SK-N-SH treated with all-trans-retinoic acid at 6 μM for 48 hours (cell line): ENCODE measurements around the gene SLC9A2.

Experiments used
- ATAC-seq: fragments of 200-7000 bp; cut with Tn5 transposase; 3 replicates; pipeline ENCODE4 v1.9.1; 2020; ENCODE audit warnings: mild to moderate bottlenecking, moderate library complexity
- ARNTL ChIP-seq: fragments of 450-650 bp; formaldehyde crosslinking; IDR thresholded peaks from 2 replicates; pipeline ENCODE4 v1.5.0; 2020; ENCODE audit warnings: low read depth, mild to moderate bottlenecking, moderate library complexity, borderline replicate concordance
- BACH2 ChIP-seq: fragments of 250-450 bp; sonication (Bioruptor Pico); IDR thresholded peaks from 2 replicates; pipeline ENCODE4 v1.9.0; 2021; ENCODE audit warnings: mild to moderate bottlenecking, borderline replicate concordance
- CSDC2 ChIP-seq: fragments of 250-450 bp; sonication (Bioruptor Pico); IDR thresholded peaks from 2 replicates; pipeline ENCODE4 v1.5.0; 2020; ENCODE audit warnings: mild to moderate bottlenecking, moderate library complexity
- ESRRG ChIP-seq: fragments of 250-450 bp; sonication (Bioruptor Pico); IDR thresholded peaks from 2 replicates; pipeline ENCODE4 v1.6.1; 2021; ENCODE audit warnings: mild to moderate bottlenecking
- GLIS3 ChIP-seq: fragments of 250-450 bp; sonication (Bioruptor Pico); IDR thresholded peaks from 2 replicates; pipeline ENCODE4 v1.5.0; 2020; ENCODE audit warnings: mild to moderate bottlenecking, moderate library complexity
- OSR1 ChIP-seq: fragments of 250-450 bp; sonication (Bioruptor Pico); IDR thresholded peaks from 2 replicates; pipeline ENCODE4 v1.8.0; 2022; ENCODE audit warnings: moderate library complexity, mild to moderate bottlenecking, inconsistent platforms
- RARB ChIP-seq: fragments of 250-450 bp; sonication (Bioruptor Pico); IDR thresholded peaks from 2 replicates; pipeline ENCODE4 v1.8.0; 2021; ENCODE audit warnings: mild to moderate bottlenecking, moderate library complexity
- TCF4 ChIP-seq: fragments of 250-450 bp; sonication (Bioruptor Pico); IDR thresholded peaks from 2 replicates; pipeline ENCODE4 v1.8.0; 2021; ENCODE audit warnings: mild to moderate bottlenecking, moderate library complexity, borderline replicate concordance
- TOX ChIP-seq: fragments of 250-450 bp; sonication (Bioruptor Pico); IDR thresholded peaks from 2 replicates; pipeline ENCODE4 v1.8.0; 2021; ENCODE audit warnings: mild to moderate bottlenecking, moderate library complexity, borderline replicate concordance
- ZC3H10 ChIP-seq: fragments of 250-450 bp; sonication (Bioruptor Pico); IDR thresholded peaks from 2 replicates; pipeline ENCODE4 v1.5.1; 2021; ENCODE audit warnings: mild to moderate bottlenecking, moderate library complexity
- ZFP3 ChIP-seq: fragments of 250-450 bp; sonication (Bioruptor Pico); IDR thresholded peaks from 2 replicates; pipeline ENCODE4 v1.5.0; 2020; ENCODE audit warnings: mild to moderate bottlenecking, moderate library complexity
- ZFP30 ChIP-seq: fragments of 450-650 bp; formaldehyde crosslinking; IDR thresholded peaks from 2 replicates; pipeline ENCODE4 v1.5.0; 2022; ENCODE audit warnings: mild to moderate bottlenecking, moderate library complexity
- ZNF565 ChIP-seq: fragments of 450-650 bp; formaldehyde crosslinking; conservative IDR thresholded peaks from 2 replicates; pipeline ENCODE4 v1.5.0; 2020; ENCODE audit warnings: low read depth, mild to moderate bottlenecking, moderate library complexity
- ZNF70 ChIP-seq: fragments of 450-650 bp; formaldehyde crosslinking; IDR thresholded peaks from 2 replicates; pipeline ENCODE4 v1.5.0; 2020; ENCODE audit warnings: mild to moderate bottlenecking, moderate library complexity
- TF ChIP-seq, protein P1 (sequence below): fragments of 250-450 bp; sonication (Bioruptor Pico); IDR thresholded peaks from 2 replicates; pipeline ENCODE4 v1.8.0; 2021; ENCODE audit warnings: low read depth, mild to moderate bottlenecking, moderate library complexity, borderline replicate concordance
- TF ChIP-seq, protein P2 (sequence below): fragments of 250-450 bp; sonication (Bioruptor Pico); IDR thresholded peaks from 2 replicates; pipeline ENCODE4 v1.5.1; 2021; ENCODE audit warnings: mild to moderate bottlenecking, moderate library complexity
- TF ChIP-seq, protein P3 (sequence below): fragments of 250-450 bp; sonication (Bioruptor Pico); IDR thresholded peaks from 2 replicates; pipeline ENCODE4 v1.8.0; 2020; ENCODE audit warnings: mild to moderate bottlenecking, moderate library complexity, borderline replicate concordance
- TF ChIP-seq, protein P4 (sequence below): fragments of 250-450 bp; sonication (Bioruptor Pico); IDR thresholded peaks from 2 replicates; pipeline ENCODE4 v1.5.1; 2020; ENCODE audit warnings: low read depth, mild to moderate bottlenecking, moderate library complexity
- TF ChIP-seq, protein P5 (sequence below): fragments of 250-450 bp; sonication (Bioruptor Pico); IDR thresholded peaks from 2 replicates; pipeline ENCODE4 v1.5.0; 2020; ENCODE audit warnings: mild to moderate bottlenecking, moderate library complexity

The SLC9A2 gene

DNA sequence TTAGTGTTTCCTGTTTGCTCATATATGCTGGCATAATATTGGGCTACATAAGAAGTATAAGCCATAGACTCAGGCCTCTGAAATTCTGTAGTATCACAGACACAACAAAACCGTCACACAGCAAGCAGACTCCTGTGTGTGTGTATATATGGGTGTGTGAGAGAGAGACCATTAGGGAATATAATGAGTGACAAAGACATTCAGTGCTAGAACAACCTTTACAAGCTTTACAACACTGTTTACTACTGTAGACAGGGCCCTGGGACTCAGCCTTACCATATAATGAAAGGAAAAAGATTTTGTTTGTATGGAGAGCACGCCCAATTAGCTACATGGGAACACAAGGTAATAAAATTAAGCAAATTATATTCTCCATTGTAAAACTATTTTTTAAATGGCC lies 77.1 kb downstream of the SLC9A2 start:
- no peak for ATAC-seq
- TF ChIP-seq, protein P1, sequence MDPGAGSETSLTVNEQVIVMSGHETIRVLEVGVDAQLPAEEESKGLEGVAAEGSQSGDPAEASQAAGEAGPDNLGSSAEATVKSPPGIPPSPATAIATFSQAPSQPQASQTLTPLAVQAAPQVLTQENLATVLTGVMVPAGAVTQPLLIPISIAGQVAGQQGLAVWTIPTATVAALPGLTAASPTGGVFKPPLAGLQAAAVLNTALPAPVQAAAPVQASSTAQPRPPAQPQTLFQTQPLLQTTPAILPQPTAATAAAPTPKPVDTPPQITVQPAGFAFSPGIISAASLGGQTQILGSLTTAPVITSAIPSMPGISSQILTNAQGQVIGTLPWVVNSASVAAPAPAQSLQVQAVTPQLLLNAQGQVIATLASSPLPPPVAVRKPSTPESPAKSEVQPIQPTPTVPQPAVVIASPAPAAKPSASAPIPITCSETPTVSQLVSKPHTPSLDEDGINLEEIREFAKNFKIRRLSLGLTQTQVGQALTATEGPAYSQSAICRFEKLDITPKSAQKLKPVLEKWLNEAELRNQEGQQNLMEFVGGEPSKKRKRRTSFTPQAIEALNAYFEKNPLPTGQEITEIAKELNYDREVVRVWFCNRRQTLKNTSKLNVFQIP (CRISPR knock-in tag) = no peak
- TF ChIP-seq, protein P2, sequence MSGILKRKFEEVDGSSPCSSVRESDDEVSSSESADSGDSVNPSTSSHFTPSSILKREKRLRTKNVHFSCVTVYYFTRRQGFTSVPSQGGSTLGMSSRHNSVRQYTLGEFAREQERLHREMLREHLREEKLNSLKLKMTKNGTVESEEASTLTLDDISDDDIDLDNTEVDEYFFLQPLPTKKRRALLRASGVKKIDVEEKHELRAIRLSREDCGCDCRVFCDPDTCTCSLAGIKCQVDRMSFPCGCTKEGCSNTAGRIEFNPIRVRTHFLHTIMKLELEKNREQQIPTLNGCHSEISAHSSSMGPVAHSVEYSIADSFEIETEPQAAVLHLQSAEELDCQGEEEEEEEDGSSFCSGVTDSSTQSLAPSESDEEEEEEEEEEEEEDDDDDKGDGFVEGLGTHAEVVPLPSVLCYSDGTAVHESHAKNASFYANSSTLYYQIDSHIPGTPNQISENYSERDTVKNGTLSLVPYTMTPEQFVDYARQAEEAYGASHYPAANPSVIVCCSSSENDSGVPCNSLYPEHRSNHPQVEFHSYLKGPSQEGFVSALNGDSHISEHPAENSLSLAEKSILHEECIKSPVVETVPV (CRISPR knock-in tag) = no peak
- TF ChIP-seq OSR1 (CRISPR knock-in tag) = no peak
- TF ChIP-seq ZNF565 (CRISPR knock-in tag) = no peak
- no peak for TF ChIP-seq GLIS3 (CRISPR knock-in tag)
- TF ChIP-seq, protein P3, sequence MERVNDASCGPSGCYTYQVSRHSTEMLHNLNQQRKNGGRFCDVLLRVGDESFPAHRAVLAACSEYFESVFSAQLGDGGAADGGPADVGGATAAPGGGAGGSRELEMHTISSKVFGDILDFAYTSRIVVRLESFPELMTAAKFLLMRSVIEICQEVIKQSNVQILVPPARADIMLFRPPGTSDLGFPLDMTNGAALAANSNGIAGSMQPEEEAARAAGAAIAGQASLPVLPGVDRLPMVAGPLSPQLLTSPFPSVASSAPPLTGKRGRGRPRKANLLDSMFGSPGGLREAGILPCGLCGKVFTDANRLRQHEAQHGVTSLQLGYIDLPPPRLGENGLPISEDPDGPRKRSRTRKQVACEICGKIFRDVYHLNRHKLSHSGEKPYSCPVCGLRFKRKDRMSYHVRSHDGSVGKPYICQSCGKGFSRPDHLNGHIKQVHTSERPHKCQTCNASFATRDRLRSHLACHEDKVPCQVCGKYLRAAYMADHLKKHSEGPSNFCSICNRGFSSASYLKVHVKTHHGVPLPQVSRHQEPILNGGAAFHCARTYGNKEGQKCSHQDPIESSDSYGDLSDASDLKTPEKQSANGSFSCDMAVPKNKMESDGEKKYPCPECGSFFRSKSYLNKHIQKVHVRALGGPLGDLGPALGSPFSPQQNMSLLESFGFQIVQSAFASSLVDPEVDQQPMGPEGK (CRISPR knock-in tag) = no peak
- TF ChIP-seq TCF4 (CRISPR knock-in tag) = no peak
- TF ChIP-seq TOX (CRISPR knock-in tag) = no peak
- TF ChIP-seq ZFP30 (CRISPR knock-in tag) = no peak
- no peak for TF ChIP-seq ESRRG (CRISPR knock-in tag)
- TF ChIP-seq ARNTL = no peak
- TF ChIP-seq ZNF70 = no peak
- no peak for TF ChIP-seq ZFP3 (CRISPR knock-in tag)

DNA sequence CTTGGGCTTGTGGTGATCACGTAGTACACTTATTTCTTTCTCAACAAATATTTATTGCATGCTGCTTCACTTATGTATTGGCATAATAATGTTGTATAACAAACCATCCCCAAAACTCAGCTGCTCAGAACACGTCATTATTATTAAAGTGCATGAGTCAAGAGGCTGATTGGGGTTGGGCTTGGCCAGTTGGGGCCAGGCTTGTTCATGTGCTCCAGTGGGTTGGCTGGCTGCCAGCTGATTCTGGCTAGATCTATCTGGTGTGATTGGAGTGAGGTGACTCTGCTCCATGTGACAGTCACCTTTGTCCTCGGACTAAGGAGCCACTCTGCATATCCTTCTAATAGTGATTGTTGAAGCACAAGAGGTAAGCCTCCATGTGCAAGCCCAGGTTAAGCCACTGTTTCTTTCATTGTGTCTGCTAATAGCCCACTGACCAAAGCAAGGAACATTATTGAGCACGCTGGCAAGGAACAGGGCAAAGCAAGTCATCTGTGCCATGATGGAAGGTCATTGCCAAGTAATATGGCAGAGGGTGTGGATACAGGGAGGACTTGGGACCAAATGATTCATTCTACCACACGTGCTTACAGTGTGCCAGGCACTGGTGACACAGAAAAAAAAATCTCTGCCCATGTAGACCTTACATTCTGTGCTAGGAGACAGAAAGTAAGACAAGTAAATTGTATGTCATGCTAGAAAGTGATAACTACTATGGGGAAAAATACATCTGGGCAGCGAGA lies 79.2 kb downstream of the SLC9A2 start:
- TF ChIP-seq, protein P3 (CRISPR knock-in tag) = no peak
- no peak for TF ChIP-seq BACH2 (CRISPR knock-in tag)
- TF ChIP-seq, protein P4, sequence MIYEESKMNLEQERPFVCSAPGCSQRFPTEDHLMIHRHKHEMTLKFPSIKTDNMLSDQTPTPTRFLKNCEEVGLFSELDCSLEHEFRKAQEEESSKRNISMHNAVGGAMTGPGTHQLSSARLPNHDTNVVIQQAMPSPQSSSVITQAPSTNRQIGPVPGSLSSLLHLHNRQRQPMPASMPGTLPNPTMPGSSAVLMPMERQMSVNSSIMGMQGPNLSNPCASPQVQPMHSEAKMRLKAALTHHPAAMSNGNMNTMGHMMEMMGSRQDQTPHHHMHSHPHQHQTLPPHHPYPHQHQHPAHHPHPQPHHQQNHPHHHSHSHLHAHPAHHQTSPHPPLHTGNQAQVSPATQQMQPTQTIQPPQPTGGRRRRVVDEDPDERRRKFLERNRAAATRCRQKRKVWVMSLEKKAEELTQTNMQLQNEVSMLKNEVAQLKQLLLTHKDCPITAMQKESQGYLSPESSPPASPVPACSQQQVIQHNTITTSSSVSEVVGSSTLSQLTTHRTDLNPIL (CRISPR knock-in tag) = no peak
- TF ChIP-seq RARB (CRISPR knock-in tag) = no peak
- no peak for TF ChIP-seq ZNF565 (CRISPR knock-in tag)
- TF ChIP-seq, protein P5, sequence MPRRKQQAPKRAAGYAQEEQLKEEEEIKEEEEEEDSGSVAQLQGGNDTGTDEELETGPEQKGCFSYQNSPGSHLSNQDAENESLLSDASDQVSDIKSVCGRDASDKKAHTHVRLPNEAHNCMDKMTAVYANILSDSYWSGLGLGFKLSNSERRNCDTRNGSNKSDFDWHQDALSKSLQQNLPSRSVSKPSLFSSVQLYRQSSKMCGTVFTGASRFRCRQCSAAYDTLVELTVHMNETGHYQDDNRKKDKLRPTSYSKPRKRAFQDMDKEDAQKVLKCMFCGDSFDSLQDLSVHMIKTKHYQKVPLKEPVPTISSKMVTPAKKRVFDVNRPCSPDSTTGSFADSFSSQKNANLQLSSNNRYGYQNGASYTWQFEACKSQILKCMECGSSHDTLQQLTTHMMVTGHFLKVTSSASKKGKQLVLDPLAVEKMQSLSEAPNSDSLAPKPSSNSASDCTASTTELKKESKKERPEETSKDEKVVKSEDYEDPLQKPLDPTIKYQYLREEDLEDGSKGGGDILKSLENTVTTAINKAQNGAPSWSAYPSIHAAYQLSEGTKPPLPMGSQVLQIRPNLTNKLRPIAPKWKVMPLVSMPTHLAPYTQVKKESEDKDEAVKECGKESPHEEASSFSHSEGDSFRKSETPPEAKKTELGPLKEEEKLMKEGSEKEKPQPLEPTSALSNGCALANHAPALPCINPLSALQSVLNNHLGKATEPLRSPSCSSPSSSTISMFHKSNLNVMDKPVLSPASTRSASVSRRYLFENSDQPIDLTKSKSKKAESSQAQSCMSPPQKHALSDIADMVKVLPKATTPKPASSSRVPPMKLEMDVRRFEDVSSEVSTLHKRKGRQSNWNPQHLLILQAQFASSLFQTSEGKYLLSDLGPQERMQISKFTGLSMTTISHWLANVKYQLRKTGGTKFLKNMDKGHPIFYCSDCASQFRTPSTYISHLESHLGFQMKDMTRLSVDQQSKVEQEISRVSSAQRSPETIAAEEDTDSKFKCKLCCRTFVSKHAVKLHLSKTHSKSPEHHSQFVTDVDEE (CRISPR knock-in tag) = no peak
- TF ChIP-seq ZC3H10 (CRISPR knock-in tag) = no peak
- TF ChIP-seq ZNF70 = no peak
- TF ChIP-seq ZFP3 (CRISPR knock-in tag) = no peak
- TF ChIP-seq CSDC2 = no peak
- TF ChIP-seq ZFP30 (CRISPR knock-in tag) = no peak
- ATAC-seq = no peak
